Measurements from ENCODE around the gene RMND5B.

- TF ChIP-seq POLR2AphosphoS5 (IDR thresholded peaks at IDR 0.05; ENCODE audit: borderline replicate concordance, low read depth, low read length) (no peak), EZH2 (IDR thresholded peaks at IDR 0.05) (no peak)
Measured at GRCh38 chr5:178176791-178177190, 46.0 kb downstream of the RMND5B start.
